ENCODE data around the gene PI3.

PI3 gene

DNA sequence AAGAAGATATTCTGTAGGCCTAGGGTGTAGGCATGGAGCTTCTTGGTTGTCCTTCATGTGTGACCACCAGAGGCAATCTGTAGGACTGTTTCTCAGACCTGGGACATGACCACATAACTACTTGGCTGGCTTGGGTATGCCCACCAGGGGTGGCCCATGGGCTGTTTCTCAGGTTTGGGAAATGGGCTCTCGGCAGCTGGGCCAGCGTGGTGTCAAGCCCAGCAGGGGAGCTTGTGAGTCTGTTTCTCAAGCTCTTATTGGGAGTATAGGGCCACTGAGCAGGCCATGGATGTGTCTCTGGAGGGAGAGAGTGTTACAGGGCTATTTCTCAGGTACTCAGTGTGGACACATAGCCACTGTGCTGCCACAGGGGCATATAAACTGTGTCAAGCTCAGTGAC is 43.9 kb downstream of the PI3 start:
- Mint-ChIP-seq H3K4me1 (no peaks in the 10 kb centered on the region), H3K36me3 (no peaks in the 10 kb centered on the region), H3K9me3 (no peaks in the 10 kb centered on the region), H3K4me3 (no peak overlapping the region), H3K27ac (no peak overlapping the region)
- no peak for DNase-seq (ENCODE audit: low spot score in 2 of 2)
- ATAC-seq, result no peak

DNA sequence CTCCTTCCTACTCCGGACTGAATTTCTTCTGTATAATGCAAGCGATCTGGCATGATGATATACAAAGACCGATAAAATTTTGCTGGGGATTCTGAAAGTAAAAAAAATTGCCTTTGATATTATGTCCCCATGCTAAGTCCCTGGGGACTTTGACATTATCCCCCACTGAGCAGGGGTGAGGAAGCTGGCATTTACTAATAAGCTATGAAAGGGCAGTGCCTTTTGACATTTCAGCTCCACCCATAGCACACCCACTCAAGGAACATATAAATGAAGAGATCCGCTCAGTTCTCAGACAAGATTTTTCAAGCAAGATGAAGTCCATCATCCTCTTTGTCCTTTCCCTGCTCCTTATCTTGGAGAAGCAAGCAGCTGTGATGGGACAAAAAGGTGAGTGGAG is 46.4 kb downstream of the PI3 start, which contains the start of gene SEMG2:
Gene SEMG2 (plus strand): TSS at position 298 of the 400 bp plus-strand sequence. CDS start 17 bp downstream, at position 315.
- ATAC-seq, result no peak
- H3K27ac Mint-ChIP-seq, result no peak within 1 kb of the TSS
- H3K9me3 Mint-ChIP-seq, result no peaks in the 10 kb centered on the region
- H3K4me3 Mint-ChIP-seq, result no peak within 1 kb of the TSS
- H3K36me3 Mint-ChIP-seq, result no peaks in the 10 kb centered on the region
- DNase-seq (ENCODE audit: low spot score in 2 of 2), result no peak
- H3K4me1 Mint-ChIP-seq, result no peaks in the 10 kb centered on the region

DNA sequence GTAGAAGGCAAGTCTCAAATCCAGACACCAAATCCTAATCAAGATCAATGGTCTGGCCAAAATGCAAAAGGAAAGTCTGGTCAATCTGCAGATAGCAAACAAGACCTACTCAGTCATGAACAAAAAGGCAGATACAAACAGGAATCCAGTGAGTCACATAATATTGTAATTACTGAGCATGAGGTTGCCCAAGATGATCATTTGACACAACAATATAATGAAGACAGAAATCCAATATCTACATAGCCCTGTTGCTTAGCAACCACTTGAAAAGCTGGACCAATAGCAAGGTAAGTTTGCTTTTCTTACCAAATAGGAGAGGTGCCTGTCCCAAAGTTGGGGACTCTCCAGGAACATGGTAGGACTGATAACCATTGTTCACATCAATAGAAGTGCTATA is 48.4 kb downstream of the PI3 start:
- DNase-seq (ENCODE audit: low spot score in 2 of 2) (no peak), ATAC-seq (no peak)
- Mint-ChIP-seq H3K9me3 (no peaks in the 10 kb centered on the region), H3K4me1 (no peaks in the 10 kb centered on the region), H3K36me3 (no peaks in the 10 kb centered on the region), H3K27ac (no peak overlapping the region), H3K4me3 (no peak overlapping the region)
